ENCODE measurements around the gene FGF5. TPM values are rescaled to one million over a fixed set of nuclear protein-coding genes. Genes with fewer than 3 reads are reported as not detected.
"Not testable (repeated sequence)": the region's sequence is repeated elsewhere in the genome, so short reads cannot be mapped to it uniquely, and the experiment has no call there.

The FGF5 gene
- total RNA-seq, 1 experiment from 2014 or later, result not detected

DNA sequence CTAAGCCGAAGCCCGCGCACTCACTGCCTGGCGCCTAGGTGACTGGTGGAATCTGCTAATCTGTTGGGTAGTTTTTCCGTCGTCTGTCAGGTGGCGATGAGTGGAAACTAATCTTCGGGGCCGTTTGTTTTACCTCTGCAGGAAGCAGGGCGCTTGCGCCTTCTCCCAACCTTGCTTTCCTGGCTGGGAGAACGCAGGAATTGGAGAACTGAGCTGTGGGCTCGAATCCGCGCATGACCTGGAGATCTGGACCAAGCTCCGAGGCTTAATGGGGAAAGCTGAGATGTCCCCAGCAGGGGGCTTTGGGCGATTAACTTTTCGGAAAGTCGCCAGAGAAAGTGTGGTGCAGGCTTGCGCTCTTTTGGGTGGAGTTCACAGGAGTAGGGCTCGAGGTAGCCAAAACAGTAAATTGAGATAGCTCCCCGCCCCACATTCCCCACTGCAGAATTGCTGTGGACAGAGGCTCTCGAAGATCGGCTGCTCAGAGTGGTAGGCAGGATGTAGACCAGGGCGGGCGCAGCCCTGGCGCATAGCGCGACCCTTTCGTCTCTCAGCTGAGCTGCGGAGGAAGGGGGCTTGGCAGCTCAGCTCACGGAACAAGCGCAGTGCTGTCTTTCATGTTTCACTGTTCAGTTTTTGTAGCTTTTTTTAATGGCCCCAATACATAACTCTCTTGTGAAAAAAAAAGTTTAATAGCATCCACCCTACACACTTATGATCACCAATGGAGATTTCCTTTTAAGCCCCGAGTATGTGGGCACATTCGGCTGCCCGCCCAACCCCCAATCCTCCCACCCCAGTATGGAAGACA, 2.7 kb upstream of the FGF5 start:
- peak; percentile 37 for DNase-seq
- Histone ChIP-seq H3K27me3 (ENCODE audit: control insufficient read depth, insufficient read depth, low read length) (peaks cover 87% of the 10 kb centered on the region), H3K4me3 (ENCODE audit: insufficient read depth, low read depth, low read length) (peak overlapping the region; percentile 8; the same call in 1 of the 2 replicates)

DNA sequence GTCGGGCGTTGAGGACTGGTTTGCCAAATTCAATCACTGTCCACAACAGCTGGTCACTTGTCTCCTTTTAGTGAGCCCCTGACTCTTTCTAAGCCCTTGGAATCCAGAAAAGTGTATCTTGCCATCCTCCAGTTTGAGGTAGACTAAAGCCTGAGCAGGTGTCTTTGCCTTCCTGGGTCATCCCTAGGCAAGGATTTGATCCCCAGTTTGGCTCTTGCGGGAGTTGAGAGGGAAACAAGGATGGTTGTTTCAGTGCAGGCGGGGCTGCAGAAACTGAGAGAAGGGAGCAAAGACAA, 2.2 kb upstream of the FGF5 start:
- H3K27me3 ChIP-seq (ENCODE audit: control insufficient read depth, insufficient read depth, low read length), result peaks cover 89% of the 10 kb centered on the region
- no peak overlapping the region for H3K4me3 ChIP-seq (ENCODE audit: insufficient read depth, low read depth, low read length)
- no peaks in the 10 kb centered on the region for H3K36me3 ChIP-seq (replicated peaks; ENCODE audit: control insufficient read depth, insufficient read depth, low read length)
- peak; percentile 9 for DNase-seq

More for the DNA sequence above, 2.7 kb upstream of the FGF5 start:
- H3K36me3 ChIP-seq (replicated peaks; ENCODE audit: control insufficient read depth, insufficient read depth, low read length), result no peaks in the 10 kb centered on the region

DNA sequence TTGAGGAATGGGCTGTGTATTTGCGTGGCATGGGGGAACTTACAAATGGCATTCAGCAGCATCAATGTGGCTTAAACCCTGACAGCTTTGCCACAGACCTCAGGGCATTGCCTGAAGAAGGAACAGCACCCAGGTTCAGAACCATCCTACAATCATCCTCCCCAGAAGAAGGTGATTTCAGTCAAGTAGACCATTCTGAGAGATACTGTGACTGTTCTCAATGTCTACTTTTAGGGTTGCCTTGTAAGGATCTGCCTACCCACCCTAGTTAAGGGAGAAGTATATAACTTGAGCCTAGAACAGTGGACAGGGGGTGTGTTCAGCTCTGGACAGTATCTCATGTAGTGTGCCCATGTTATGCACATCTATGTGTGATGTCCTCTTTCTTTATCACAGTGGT, 1.6 kb upstream of the FGF5 start:
- H3K27me3 ChIP-seq (ENCODE audit: control insufficient read depth, insufficient read depth, low read length), result peaks cover 94% of the 10 kb centered on the region
- H3K36me3 ChIP-seq (replicated peaks; ENCODE audit: control insufficient read depth, insufficient read depth, low read length), result no peaks in the 10 kb centered on the region
- DNase-seq, result no peak
- no peak overlapping the region for H3K4me3 ChIP-seq (ENCODE audit: insufficient read depth, low read depth, low read length)

DNA sequence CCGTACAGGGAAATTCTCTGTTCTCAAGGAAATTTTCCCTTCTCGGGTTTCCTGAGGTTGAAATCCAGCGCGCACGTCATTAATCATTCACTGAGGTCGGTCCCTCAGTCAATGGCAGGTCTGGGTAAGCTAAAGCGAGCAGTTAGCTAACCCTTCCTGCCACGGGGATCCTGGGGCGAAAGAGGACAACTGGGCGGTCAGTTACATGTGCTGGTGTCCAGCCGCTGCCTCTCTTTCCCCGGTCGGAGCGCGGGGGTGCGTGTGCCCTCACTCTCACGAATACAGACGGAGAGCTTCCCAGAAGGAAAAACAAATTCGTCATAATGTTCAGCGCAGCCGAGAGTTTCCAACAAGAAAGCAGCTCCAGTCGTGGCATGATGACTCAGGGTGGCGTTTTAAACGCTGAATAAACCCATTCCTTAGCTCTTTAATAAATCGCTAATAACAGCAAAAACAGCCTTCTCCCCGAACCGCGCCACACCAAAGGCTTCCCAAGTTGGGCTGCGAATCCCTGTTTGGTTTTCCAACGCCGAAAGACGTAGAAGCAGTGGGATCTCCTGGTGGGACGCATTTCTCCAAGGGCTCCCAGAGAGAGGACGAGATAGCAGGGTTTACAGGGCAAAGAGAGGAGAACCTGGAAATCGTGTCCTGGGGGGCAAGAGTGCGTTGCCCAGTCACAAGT, 752 bp upstream of the FGF5 start:
- peak; percentile 30 for DNase-seq
- H3K36me3 ChIP-seq (replicated peaks; ENCODE audit: control insufficient read depth, insufficient read depth, low read length), result no peaks in the 10 kb centered on the region
- peaks cover 95% of the 10 kb centered on the region for H3K27me3 ChIP-seq (ENCODE audit: control insufficient read depth, insufficient read depth, low read length)
- H3K4me3 ChIP-seq (ENCODE audit: insufficient read depth, low read depth, low read length), result peak overlapping the region; percentile 26; the same call in 1 of the 2 replicates

DNA sequence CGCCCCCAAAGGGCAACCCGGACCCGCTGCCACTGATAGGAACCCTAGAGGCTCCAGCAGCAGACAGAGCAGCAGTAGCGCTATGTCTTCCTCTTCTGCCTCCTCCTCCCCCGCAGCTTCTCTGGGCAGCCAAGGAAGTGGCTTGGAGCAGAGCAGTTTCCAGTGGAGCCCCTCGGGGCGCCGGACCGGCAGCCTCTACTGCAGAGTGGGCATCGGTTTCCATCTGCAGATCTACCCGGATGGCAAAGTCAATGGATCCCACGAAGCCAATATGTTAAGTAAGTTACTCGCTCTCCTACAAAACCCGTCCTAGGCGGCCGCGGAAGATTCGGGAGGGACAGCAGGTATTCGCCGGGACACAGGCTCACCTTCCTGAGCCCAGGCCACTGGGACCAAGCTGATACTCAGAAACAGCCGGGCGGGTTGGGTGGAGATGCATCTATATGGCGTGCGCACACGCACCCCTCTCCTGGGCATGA, 477 bp downstream of the FGF5 start:
- Histone ChIP-seq H3K27me3 (ENCODE audit: control insufficient read depth, insufficient read depth, low read length) (peaks cover 89% of the 10 kb centered on the region), H3K36me3 (replicated peaks; ENCODE audit: control insufficient read depth, insufficient read depth, low read length) (no peaks in the 10 kb centered on the region), H3K4me3 (ENCODE audit: insufficient read depth, low read depth, low read length) (peak overlapping the region; percentile 26)
- peak; percentile 64 for DNase-seq

DNA sequence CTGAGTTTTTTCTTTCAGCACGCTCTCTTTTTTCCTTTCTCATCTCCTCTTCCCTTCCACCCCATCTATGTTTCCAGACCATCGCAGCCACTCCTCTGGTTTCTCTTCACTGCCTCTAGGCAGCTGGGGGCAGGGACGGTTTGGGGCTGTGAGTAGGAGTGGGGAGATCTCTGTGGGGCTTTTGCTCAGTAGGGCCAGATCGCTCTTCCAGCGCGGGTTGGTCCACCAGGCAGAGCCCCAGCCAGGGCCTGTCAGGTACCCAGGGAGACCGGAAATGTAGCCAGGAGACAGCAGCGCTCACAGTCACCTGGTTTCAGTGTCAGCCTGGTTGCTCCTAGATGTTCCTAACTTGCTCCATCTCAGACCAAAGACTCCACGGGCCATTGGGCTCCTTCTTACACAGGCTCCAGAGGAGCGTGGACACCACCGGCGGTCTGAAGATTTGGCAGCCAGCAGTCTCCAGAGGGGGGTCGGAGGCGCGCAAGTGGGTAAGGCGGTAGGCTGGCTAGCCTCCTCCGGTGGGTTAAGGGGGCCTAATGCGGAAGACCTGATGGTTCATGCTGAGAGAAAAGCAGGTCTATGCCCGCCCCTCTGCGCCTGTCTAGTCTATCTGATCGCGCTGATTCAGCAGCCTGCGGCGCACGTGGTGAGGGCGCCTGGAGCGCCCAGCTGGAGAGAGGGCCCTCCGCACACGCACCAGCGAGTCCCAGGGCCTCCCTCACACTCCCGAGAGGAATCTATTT, 1.8 kb downstream of the FGF5 start:
- peaks cover 80% of the 10 kb centered on the region for H3K27me3 ChIP-seq (ENCODE audit: control insufficient read depth, insufficient read depth, low read length)
- DNase-seq, result peak; percentile 60

DNA sequence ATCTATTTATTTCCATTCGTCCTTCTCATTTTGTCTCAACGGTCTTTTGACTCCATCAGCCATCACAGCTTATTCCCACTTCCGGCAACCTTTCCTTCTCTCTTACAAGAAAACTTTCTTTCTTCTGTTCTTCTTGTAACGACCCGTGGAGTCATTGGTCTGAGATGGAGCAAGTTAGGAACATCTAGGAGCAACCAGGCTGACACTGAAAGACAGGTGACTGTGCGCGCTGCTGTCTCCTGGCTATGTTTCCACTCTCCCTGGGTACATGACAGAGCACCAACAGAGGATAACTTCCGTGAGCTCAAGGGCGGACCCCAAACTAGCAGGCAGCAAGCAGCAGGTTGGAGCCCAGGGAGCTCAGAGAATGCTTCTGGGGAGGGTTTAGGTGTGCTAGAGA, 2.5 kb downstream of the FGF5 start:
- Histone ChIP-seq H3K27me3 (ENCODE audit: control insufficient read depth, insufficient read depth, low read length) (peaks cover 73% of the 10 kb centered on the region), H3K36me3 (replicated peaks; ENCODE audit: control insufficient read depth, insufficient read depth, low read length) (no peaks in the 10 kb centered on the region), H3K4me3 (ENCODE audit: insufficient read depth, low read depth, low read length) (no peak overlapping the region)
- no peak for DNase-seq

More for the DNA sequence above, 1.8 kb downstream of the FGF5 start:
- Histone ChIP-seq H3K4me3 (ENCODE audit: insufficient read depth, low read depth, low read length) (no peak overlapping the region), H3K36me3 (replicated peaks; ENCODE audit: control insufficient read depth, insufficient read depth, low read length) (no peaks in the 10 kb centered on the region)

DNA sequence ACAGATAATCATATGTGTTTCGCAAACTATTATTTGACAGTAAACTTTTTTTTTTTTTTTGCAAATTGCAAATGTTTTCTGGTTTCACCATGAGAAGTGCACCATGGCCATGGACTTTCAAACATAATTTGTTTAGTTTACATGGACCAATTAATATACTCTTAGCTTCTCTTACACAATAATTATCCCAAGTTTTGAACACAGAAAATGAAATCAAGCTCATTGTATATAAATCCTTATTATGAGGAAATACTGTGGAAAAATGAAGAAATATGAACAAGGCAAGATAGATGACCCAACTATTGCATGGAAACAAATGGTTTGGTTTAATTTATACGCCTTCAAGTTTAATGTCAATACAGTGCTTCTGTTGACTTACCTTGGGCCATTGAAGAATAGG, 3.9 kb downstream of the FGF5 start:
- no peak overlapping the region for H3K4me3 ChIP-seq (ENCODE audit: insufficient read depth, low read depth, low read length)
- peaks cover 60% of the 10 kb centered on the region for H3K27me3 ChIP-seq (ENCODE audit: control insufficient read depth, insufficient read depth, low read length)
- no peak for DNase-seq
- H3K36me3 ChIP-seq (replicated peaks; ENCODE audit: control insufficient read depth, insufficient read depth, low read length), result no peaks in the 10 kb centered on the region

DNA sequence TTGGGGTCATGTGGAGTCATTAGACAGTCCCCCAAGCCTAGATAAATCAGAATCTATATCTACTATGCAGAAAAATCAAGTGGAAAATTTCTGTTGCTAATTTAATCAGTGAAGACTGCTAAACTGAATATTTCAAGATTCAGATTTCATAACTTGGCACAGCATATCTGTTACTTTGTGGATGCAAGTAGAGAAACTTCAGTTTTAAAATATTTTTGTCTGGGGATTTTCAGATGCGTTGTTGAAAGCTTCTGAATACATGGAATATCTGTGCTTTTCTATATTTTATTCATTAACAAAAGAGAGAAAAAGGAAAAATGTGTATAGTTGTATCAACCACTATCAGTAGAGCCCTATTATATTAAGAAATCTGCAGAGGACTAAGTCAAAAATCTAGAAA, 4.4 kb downstream of the FGF5 start:
- no peak for DNase-seq
- peaks cover 54% of the 10 kb centered on the region for H3K27me3 ChIP-seq (ENCODE audit: control insufficient read depth, insufficient read depth, low read length)
- no peaks in the 10 kb centered on the region for H3K36me3 ChIP-seq (replicated peaks; ENCODE audit: control insufficient read depth, insufficient read depth, low read length)
- no peak overlapping the region for H3K4me3 ChIP-seq (ENCODE audit: insufficient read depth, low read depth, low read length)

DNA sequence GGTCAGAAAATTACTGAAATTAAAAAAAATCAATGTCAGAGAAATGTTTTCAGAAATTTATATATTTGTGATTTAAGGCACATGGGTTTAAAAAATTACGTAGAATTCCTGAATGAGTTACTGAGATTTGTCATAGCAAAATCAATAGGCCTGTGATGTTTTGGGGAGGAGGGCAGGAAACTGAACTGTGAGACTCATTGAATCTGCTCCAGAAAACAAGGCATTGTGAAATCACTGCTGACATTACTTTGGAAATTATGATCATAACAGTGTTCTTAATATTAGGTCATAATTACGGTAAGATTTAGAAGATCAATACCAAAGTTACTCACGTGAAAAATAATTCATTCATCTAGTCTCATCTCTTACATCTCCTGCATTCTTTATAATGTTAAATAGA, 5.3 kb downstream of the FGF5 start:
- H3K4me3 ChIP-seq (ENCODE audit: insufficient read depth, low read depth, low read length), result no peak overlapping the region
- H3K36me3 ChIP-seq (replicated peaks; ENCODE audit: control insufficient read depth, insufficient read depth, low read length), result no peaks in the 10 kb centered on the region
- peaks cover 45% of the 10 kb centered on the region for H3K27me3 ChIP-seq (ENCODE audit: control insufficient read depth, insufficient read depth, low read length)
- no peak for DNase-seq

DNA sequence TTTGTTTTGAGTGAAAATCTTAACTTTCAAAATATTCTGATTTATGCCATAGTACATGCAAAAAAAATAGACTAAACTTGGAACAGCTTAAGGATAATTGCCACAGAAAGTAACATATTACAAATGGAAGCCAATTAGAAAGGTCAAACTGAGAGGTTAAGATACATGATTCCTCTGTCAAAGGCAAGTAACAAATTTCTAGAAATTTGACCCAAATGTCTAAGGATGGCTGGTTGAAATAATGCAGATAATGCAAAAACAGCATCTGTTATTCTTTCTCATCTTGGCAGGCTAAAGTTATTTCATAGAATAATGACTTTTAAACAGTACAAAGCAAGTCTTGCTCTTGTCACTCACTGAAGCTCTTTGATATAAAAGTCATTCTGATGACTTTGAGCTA, 10.5 kb downstream of the FGF5 start:
- no peaks in the 10 kb centered on the region for H3K36me3 ChIP-seq (replicated peaks; ENCODE audit: control insufficient read depth, insufficient read depth, low read length)
- H3K27me3 ChIP-seq (ENCODE audit: control insufficient read depth, insufficient read depth, low read length), result peaks cover 4% of the 10 kb centered on the region; the same call in 1 of the 2 replicates
- no peak overlapping the region for H3K4me3 ChIP-seq (ENCODE audit: insufficient read depth, low read depth, low read length)
- DNase-seq, result no peak

DNA sequence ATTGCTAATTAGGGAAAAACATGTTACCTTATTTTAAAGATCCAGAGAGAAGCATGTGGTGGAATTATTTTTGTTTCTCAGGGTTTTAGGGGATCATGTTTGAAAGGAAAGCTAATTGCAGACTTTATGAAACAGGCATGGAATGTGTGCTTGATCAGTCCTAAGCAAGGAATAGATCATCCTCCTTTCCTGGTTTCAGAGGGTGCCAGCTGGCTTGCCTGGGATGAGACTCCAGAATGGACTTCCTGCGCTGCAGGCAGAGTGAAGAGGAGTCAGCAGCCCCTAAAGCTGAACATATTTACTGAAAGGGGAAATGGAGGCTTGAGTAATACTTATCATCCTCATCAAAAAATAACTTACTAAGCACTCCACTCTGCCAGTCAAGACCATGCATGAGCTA, 13.3 kb downstream of the FGF5 start:
- Histone ChIP-seq H3K27me3 (ENCODE audit: control insufficient read depth, insufficient read depth, low read length) (no peaks in the 10 kb centered on the region), H3K4me3 (ENCODE audit: insufficient read depth, low read depth, low read length) (no peak overlapping the region), H3K36me3 (replicated peaks; ENCODE audit: control insufficient read depth, insufficient read depth, low read length) (no peaks in the 10 kb centered on the region)
- DNase-seq, result no peak

DNA sequence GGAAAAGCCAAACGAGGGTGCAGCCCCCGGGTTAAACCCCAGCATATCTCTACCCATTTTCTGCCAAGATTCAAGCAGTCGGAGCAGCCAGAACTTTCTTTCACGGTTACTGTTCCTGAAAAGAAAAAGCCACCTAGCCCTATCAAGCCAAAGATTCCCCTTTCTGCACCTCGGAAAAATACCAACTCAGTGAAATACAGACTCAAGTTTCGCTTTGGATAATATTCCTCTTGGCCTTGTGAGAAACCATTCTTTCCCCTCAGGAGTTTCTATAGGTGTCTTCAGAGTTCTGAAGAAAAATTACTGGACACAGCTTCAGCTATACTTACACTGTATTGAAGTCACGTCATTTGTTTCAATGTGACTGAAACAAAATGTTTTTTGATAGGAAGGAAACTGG, 20.0 kb downstream of the FGF5 start:
- Histone ChIP-seq H3K36me3 (replicated peaks; ENCODE audit: control insufficient read depth, insufficient read depth, low read length) (no peaks in the 10 kb centered on the region), H3K27me3 (ENCODE audit: control insufficient read depth, insufficient read depth, low read length) (no peaks in the 10 kb centered on the region), H3K4me3 (ENCODE audit: insufficient read depth, low read depth, low read length) (no peak overlapping the region)
- DNase-seq, result no peak

DNA sequence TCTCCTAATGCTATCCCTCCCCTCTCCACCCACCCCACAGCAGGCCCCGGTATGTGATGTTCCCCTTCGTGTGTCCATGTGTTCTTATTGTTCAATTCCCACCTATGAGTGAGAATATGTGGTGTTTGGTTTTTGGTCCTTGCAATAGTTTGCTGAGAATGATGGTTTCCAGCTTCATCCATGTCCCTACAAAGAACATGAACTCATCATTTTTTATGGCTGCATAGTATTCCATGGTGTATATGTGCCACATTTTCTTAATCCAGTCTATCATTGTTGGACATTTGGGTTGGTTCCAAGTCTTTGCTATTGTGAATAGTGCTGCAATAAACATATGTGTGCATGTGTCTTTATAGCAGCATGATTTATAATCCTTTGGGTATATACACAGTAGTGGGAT, 24.2 kb downstream of the FGF5 start:
- H3K27me3 ChIP-seq (ENCODE audit: control insufficient read depth, insufficient read depth, low read length); H3K36me3 ChIP-seq (replicated peaks; ENCODE audit: control insufficient read depth, insufficient read depth, low read length); H3K4me3 ChIP-seq (ENCODE audit: insufficient read depth, low read depth, low read length): not testable (repeated sequence)

DNA sequence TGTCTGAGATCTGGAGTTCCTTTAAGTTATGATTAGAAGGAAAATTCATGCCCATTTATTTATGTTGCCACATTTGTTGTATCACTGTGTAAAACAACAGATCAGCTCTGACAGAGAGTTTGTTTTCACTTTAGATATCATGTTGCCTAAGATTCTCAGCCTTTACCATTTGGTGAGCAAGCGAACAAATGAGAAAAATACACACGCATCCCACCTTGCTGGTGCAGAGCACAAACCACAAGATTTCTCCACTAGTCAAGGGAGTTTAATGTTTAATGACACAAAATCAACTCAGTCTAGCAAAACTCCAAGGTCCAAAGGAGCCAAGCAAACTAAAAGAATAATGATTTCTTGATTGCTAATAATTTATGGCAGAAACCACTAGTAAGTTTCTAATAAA, 27.7 kb downstream of the FGF5 start:
- DNase-seq, result no peak
- Histone ChIP-seq H3K27me3 (ENCODE audit: control insufficient read depth, insufficient read depth, low read length) (no peaks in the 10 kb centered on the region), H3K4me3 (ENCODE audit: insufficient read depth, low read depth, low read length) (no peak overlapping the region), H3K36me3 (replicated peaks; ENCODE audit: control insufficient read depth, insufficient read depth, low read length) (no peaks in the 10 kb centered on the region)

More for the DNA sequence above, 24.2 kb downstream of the FGF5 start:
- not testable (repeated sequence) for DNase-seq
